H4 (cell line): ENCODE data around the gene RPS21. TPM values are rescaled to one million over a fixed set of nuclear protein-coding genes. Genes with fewer than 3 reads are reported as not detected.

Source experiments
- DNase-seq: peaks from one replicate; pipeline ENCODE4 v3.0.0-alpha.2; 2015; ENCODE audit warnings: low spot score
- total RNA-seq: library from RNA; depleted of rRNA; stranded (reverse); fragments of >200 nt; shearing (Covaris generic); gene quantifications from 2 replicates; pipeline ENCODE4 v1.2.3, GENCODE V29; 2014; rRNA removed

RPS21 gene
- 2,095 and 2,204 TPM in 2 replicates for total RNA-seq

DNA sequence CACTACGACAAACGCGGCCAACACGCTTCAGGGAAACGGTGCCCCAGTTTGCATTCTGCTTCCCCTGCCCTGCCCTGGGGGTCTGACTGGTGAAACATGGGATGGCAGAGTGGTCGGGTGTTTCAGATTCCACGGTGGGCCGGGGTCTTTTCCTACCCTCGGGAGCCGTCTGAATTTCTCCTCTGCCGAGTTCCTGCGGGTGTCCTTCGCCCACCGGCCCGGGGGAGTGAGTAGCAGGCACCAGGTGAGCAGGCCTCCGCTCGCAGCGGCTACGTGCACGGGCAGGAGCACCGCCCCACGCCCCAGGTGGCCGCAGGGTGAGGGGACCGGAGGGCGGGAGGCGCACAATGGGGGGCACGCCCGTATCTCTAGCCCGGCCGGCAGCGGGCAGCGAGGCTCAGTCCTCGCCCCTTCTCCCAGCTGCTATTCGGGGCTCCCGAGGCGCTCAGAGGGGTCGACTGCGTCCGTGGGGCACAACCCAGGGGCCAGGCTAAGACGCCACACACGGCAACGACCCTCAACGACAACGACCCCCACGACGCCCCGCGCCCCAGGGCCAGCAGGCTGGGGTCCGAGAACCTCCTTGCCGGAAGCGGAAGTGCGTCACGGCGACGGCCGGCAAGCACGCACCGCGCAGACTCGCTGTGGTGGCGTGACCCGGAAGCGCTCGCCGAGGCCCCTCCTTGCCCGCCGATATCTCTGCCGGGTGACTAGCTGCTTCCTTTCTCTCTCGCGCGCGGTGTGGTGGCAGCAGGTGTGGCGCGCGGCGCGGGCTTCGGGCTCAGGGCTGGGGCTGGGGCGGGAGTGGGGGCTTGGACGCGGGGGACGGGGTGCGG lies at the start of gene RPS21:
Gene RPS21 (plus strand): TSS at position 721 of the 836 bp plus-strand sequence. CDS start 236 bp downstream, outside the sequence.
- DNase-seq, result peak; percentile 90

GRCh38 chr20:62337558-62338293 lies 49.2 kb upstream of the RPS21 start:
- DNase-seq, result no peak

GRCh38 chr20:62338294-62338620 lies 48.6 kb upstream of the RPS21 start:
- DNase-seq, result no peak

GRCh38 chr20:62339647-62340062 lies 47.2 kb upstream of the RPS21 start:
- no peak for DNase-seq

GRCh38 chr20:62342910-62343309 lies 44.0 kb upstream of the RPS21 start:
- no peak for DNase-seq

DNA sequence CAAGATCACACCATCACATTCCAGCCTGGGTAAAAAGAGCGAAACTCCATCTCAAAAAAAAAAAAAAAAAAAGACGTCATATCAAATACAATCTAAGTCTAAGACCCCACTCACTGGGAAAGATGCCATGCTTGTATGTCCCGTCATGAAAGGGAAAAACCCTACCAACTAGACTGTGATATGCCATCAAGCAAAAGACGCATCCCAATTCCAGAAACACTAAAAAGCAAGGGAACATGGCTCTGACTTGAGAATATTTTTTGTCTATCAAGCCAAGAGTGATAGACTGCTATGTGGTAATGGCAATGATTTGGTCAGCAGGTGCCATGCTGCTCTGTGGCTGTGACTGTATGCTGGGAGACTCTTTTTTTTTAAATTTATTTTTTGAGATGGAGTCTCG lies 42.8 kb upstream of the RPS21 start:
- DNase-seq, result no peak

DNA sequence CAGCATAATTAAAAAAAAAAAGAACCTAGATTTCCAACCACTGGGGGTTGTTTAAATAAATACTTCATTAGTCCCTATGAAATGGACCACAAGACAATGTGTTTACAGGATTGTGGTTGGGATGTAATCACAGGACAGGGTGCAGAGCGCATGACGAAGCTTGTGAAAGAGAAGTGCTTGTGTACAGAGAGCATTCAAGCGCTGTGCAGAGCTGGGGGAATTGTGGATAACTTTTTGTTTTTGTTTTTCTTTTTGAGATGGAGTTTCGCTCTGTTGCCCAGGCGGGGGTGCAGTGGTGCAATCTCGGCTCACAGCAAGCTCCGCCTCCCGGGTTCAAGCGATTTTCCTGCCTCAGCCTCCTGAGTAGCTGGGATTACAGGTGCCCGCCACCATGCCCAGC lies 42.1 kb upstream of the RPS21 start:
- peak; percentile 97 for DNase-seq

DNA sequence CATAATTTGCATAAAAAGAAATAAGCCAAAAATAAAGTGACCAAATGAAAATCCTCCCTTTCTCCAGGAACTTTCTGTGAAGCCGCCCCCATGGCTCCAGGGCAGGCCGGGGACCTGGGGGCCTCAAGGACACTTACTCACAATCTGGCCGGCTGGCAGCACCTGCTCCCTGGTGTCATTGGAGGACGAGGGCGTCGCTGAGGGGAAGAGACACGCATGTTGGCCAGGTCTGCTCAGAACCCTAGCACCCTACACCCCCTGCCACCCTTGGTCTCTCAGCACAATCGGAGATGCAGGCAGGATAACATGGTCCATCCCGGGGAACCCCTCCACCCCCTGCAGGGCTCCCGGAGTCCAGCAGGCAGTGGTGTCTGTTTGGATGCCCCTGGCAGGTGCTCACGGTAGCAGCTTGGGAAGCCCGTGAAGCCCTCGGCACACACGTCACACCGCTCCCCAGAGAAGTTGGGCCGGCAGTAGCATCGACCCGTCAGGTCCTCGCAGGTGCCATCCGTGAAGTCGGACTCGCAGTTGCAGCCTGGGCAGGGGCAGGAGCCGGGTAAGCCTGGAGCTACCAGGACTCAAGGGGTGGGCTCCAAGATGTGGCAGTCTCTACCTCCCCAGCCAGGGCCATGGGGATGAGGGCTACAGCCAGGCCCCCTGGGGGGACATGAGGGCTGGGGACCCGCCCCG lies 41.1 kb upstream of the RPS21 start:
- DNase-seq, result no peak

DNA sequence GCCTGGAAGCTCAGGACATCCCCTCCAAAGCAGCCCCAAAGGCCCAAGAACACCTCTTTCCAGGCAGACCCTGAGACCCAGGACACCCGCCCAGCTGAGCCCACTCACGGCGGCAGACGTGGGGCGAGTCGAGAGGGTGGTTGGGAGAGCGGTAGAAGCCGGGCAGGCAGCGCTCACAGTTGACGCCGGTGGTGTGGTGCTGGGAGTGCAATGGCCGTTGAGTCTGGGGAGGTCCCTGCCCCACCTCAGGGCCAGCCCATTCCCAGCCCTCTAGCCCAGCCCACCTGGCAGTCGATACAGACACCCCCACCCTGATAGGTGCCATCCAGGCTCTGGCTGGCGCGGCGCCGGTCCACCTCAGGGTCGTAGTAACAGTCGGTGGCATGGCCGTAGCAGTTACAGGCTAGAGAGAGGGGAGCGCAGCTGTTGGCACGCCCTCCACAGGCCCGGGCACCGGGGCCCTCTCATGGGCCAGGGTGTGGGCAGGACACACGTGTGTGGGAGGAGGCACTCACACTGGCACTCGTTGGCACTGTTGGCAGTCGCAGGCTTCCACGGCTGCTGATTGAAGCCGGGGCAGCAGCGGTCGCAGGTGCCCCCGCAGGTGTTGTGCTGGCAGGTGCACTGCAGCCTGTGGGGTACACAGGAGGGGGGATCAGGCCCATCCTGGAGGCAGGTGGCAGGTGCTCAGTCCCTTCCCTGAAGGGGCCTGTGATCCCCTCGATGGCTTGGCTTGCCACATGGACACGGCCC lies 40.3 kb upstream of the RPS21 start:
- no peak for DNase-seq

- no peak for DNase-seq
Measured at GRCh38 chr20:62347151-62347404, 39.8 kb upstream of the RPS21 start.

GRCh38 chr20:62347445-62347844 lies 39.5 kb upstream of the RPS21 start:
- no peak for DNase-seq

- DNase-seq, result no peak
Measured at GRCh38 chr20:62348604-62349003, 38.3 kb upstream of the RPS21 start.

GRCh38 chr20:62349556-62350097 lies 37.3 kb upstream of the RPS21 start:
- DNase-seq, result no peak

- no peak for DNase-seq
Measured at GRCh38 chr20:62350098-62350628, 36.7 kb upstream of the RPS21 start.

DNA sequence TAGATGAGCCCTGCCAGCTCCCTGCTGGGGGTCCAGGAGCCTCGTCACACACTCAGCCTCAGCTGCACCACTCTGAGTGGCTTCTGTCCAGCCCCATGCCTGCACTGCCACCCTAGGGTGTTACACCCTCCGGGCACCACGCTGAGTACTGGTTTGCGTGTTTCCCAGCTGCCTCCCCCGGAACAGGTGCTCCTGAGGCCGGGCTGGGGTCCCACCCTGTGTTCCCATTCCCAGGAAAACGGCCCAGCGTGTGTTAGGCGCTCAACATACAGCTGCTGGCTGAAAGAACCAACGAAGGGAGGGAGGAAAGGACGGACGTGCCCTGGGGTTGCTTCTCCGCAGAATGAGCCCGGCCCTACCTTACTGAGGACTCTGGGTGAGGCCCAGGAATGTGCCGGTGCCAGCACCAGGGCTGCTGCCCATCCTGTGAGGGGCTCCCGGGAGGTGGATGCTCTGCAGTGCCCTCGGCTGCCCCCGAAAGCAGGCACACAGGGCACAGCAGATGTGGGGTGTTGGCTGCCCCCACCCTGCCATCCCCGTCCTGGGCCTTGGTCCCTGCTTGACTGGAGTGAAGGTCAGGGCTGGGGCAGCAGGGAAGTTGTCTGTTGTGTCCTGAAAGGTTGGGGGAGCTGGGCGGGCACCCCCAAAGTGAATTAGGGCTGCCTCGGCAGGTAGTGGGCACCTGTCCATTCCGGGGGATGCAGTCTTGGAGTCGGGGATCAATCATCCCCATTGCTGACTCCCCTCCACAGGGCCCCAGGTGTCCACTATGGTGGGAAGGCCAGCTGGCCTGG lies 36.1 kb upstream of the RPS21 start:
- no peak for DNase-seq

DNA sequence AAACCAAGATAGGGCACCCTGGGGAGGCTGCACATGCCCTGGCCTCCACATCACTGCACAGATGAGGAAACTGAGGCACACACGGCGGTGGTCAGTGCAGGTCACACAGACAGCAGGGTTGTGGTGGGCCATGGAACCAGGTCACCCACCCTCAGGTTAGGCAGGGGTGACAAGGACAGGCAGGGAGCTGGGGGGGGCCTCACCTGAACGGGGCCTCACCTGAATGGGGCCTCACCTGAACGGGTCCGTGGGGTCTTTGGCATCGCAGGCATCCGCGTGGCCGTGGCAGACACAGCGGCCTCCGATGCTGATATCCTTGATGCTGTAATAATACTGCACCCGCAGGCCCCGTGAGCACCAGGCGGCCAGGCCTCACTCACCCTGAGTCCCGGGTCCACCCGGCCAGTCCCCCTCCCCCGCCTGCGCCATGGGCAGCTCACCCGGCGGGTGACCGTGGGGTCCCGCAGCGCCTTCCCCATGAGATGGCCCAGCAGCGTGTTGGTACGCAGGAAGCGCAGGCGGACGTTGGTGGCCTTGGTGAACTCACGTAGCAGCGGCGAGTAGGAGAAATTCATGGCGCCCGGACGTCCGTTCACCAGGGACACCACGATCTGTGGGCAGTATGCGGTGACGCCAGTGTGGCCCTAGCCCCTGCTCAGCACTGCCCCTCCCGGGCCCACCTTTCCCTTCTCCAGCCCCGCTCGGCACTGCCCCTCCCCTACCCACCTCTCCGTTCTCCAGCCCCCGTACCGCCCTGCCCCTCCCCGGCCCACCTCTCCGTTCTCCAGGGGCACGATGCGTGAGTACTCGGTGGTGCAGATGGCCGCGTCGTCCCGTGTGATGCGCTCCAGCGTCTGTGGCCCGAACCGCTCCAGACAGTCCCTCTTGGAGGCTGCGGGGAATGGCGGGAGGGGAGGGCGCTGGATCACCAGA lies 35.2 kb upstream of the RPS21 start:
- no peak for DNase-seq

DNA sequence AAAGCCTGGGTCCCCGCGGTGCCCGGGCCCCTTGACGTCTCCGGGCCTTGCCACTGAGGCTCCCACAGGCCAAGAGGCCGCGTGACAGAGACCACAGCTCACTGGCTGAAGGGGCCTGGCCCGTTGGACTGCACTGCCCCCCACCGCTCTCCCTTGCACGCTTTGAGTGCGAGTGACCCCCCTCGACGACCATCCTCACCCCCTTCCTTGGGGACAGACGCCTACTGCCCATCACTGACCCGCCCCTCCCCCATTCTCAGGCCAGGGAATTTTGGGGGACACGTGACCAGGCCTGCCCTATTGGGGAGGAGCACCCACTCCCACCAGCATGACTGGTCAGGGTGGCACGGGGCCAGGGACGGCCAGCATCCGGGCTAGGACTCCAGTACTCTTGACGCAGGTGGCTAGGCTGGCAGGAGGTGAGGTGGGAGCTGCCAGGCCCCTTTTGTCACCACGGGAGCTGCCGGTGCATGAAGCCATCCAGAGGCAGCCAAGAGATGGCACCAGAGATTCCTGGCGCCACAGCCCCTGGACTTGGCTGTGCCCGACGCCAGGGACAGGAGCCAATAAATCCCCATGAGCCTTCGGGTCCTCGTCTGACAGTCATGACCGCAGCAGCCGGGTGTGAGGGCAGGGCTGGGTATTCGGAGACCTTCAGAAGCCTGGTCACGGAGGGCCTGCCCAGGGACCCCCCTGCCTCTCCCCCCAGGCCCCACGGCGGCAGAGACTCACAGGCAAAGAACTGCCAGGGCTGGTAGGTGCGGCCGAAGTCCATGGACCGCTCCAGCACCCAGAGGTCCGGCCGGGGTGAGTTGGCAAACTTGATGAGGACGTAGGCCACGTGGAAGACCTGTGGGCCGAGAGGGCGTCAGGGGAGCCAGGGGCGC lies 34.3 kb upstream of the RPS21 start:
- peak; percentile 60 for DNase-seq

DNA sequence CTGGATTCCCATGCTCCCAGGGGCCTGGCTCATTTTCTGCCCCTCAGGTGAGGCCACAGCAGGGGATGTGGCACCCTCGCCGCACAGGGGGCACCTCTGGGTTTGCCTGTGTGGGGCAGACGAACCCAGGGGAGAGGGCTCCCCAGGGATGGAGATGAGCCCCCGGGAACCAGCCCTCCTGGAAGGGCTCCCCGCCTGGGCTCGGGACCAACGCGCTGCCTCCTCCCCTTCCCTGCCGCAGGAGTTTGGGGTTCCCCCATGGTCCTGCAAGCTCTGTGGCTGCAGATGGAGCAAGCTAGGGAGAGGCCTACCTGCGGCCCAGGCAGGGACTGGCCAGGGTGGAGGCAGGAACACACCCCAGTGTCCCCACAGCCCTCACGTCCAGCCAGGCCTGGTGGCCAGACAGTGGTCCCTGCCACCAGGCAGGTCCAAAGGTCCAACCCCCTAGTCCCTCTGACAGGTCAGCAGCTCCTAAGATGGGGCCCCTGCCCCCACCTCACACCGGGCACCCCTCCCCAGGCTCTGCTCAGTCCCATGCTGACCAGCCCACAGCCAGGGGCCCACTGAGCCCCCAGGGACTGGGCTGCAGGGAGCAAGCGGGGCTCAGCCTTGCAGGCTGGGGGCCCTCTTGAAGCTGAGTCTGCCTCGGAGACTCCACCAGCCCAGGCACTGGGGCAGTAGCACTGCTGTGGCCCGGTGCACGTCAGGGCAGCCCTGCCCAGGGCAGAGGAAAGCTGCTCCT lies 33.4 kb upstream of the RPS21 start:
- no peak for DNase-seq
